Stimulated activated naive CD8-positive, alpha-beta T cell treated with anti-CD3 and anti-CD28 coated beads, Interleukin-15, Interleukin-2, amounts not matched to agents 100 ng/mL and 50 ng/mL, for 24 hours (primary cell): ENCODE results near the gene EXOC7.

ENCODE experiments used
- H3K27ac Mint-ChIP-seq: one replicate; pipeline ENCODE4 v1.8.0; 2021; ENCODE audit warnings: mild to moderate bottlenecking, mixed read lengths
- H3K27me3 Mint-ChIP-seq: one replicate; pipeline ENCODE4 v1.8.0; 2021; ENCODE audit warnings: mixed read lengths
- H3K36me3 Mint-ChIP-seq: one replicate; pipeline ENCODE4 v1.8.0; 2021; ENCODE audit warnings: low read depth, mixed read lengths
- H3K4me1 Mint-ChIP-seq: one replicate; pipeline ENCODE4 v1.8.0; 2021; ENCODE audit warnings: low read depth, mixed read lengths
- H3K4me3 Mint-ChIP-seq: one replicate; pipeline ENCODE4 v1.8.0; 2021; ENCODE audit warnings: mild to moderate bottlenecking, mixed read lengths
- H3K9me3 Mint-ChIP-seq: one replicate; pipeline ENCODE4 v1.8.0; 2021; ENCODE audit warnings: mixed read lengths

The EXOC7 gene

GRCh38 chr17:76141212-76142038, 37.8 kb upstream of the EXOC7 start, which contains the start of gene FOXJ1:
Gene FOXJ1 (minus strand): TSS chr17:76141245. CDS start chr17:76140395, 850 bp downstream.
- H3K27ac Mint-ChIP-seq, result no peak within 1 kb of the TSS
- no peaks in the 10 kb centered on the region for H3K9me3 Mint-ChIP-seq
- H3K4me3 Mint-ChIP-seq, result peak within 1 kb of the TSS; percentile 77
- H3K36me3 Mint-ChIP-seq, result no peaks in the 10 kb centered on the region
- peaks cover 58% of the 10 kb centered on the region for H3K4me1 Mint-ChIP-seq
- H3K27me3 Mint-ChIP-seq, result peaks cover 3% of the 10 kb centered on the region

DNA sequence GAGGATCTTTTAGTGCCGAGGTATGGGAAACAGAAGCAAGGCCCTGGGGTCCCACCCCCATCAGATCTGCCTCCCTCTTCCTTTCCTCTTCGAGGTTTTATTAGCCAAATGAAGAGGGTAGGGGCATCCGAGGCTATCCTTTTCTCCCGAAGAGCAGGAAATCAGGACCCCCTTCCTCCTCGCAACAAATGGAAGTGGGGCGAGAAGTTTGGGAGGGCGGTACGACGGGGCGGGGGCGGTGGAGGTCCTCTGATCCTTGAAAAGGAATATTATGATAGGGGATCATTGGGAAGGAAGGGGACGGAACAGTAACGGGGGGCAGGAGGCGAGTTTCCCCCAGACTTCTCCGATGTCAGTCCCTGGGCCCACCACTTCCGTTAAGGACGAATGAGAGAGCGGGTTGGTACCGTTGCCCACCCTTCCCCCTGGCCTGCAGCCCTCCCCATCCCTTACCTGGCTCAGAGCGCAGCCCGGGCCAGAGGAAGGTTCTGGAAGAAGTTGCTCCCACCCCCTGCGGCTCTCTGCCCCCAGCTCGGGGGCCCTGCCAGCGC, 37.1 kb upstream of the EXOC7 start:
- Mint-ChIP-seq H3K4me1 (peaks cover 54% of the 10 kb centered on the region), H3K4me3 (peak overlapping the region; percentile 77), H3K27me3 (peaks cover 3% of the 10 kb centered on the region), H3K27ac (no peak overlapping the region), H3K36me3 (no peaks in the 10 kb centered on the region), H3K9me3 (no peaks in the 10 kb centered on the region)

DNA sequence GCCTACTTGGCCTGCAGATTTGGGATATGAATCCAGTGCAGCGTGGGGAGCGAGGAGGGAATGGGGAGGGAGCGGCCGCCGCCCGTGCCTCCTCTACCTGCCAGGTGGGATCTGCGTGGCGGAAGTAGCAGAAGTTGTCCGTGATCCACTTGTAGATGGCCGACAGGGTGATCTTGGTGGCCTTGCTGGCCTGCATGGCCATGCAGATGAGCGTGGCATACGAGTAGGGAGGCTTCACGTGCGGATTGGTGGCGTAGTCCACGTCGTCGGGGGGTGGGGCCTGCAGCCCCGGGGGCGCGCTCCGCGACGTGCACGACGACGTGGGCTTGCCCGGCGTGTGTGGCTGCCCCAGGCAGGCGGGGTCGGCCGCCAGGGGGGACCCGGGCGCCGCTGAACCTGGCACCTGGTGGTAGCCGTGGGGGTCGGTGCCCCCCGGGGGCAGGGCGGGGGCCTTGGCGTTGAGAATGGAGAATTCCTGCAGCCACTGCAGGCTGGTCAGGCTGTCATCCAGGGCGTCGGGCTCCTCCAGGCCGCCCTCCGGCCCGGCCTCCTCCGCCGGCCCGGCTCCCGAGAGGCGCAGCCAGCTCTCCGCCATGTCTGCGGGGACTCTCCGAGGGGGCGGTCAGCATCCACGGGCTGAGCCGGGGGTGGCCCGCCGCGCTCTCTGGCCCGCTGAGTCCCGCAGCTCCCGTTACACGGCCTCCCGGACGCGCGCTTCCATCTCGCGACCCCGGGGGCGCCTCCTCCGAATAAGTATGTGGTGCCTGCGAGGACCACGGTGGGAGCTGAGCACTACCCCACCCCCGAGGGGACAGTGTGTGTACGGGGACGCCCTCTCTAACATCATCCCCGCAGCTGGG, 36.4 kb upstream of the EXOC7 start:
- Mint-ChIP-seq H3K4me3 (peak overlapping the region; percentile 77), H3K27ac (no peak overlapping the region), H3K9me3 (no peaks in the 10 kb centered on the region), H3K36me3 (no peaks in the 10 kb centered on the region), H3K4me1 (peaks cover 53% of the 10 kb centered on the region), H3K27me3 (peaks cover 3% of the 10 kb centered on the region)

- Mint-ChIP-seq H3K27ac (no peak overlapping the region), H3K27me3 (peaks cover 3% of the 10 kb centered on the region), H3K9me3 (no peaks in the 10 kb centered on the region), H3K36me3 (no peaks in the 10 kb centered on the region), H3K4me1 (peaks cover 50% of the 10 kb centered on the region), H3K4me3 (peak overlapping the region; percentile 66)
These were observed 35.5 kb upstream of the EXOC7 start for GRCh38 chr17:76138896-76139752.

- H3K4me3 Mint-ChIP-seq, result no peak overlapping the region
- H3K4me1 Mint-ChIP-seq, result peaks cover 49% of the 10 kb centered on the region
- no peaks in the 10 kb centered on the region for H3K36me3 Mint-ChIP-seq
- H3K9me3 Mint-ChIP-seq, result no peaks in the 10 kb centered on the region
- peaks cover 3% of the 10 kb centered on the region for H3K27me3 Mint-ChIP-seq
- H3K27ac Mint-ChIP-seq, result no peak overlapping the region
These were observed 34.8 kb upstream of the EXOC7 start for GRCh38 chr17:76138234-76138895.

GRCh38 chr17:76137351-76138233, 34.0 kb upstream of the EXOC7 start:
- peaks cover 3% of the 10 kb centered on the region for H3K27me3 Mint-ChIP-seq
- no peak overlapping the region for H3K27ac Mint-ChIP-seq
- no peaks in the 10 kb centered on the region for H3K36me3 Mint-ChIP-seq
- no peak overlapping the region for H3K4me3 Mint-ChIP-seq
- no peaks in the 10 kb centered on the region for H3K9me3 Mint-ChIP-seq
- H3K4me1 Mint-ChIP-seq, result peaks cover 43% of the 10 kb centered on the region

DNA sequence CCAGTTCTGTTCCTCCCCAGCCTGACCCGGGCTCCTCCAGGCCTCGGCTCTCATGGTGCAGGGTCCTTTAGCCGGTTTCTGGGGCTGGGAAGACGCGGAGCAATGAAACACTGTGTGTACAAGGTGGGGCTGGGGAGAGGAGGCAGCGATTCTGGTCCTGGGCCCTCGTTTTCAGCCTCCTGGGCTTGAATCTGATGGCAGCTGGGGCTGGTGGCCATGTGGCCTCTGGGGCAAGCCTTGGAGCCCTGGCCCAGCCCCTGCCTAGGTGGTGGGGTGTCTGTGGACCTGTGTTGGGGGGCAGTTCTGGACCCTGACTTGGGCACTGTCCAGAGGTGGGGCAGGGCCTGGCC, 33.4 kb upstream of the EXOC7 start:
- no peak overlapping the region for H3K4me3 Mint-ChIP-seq
- no peaks in the 10 kb centered on the region for H3K36me3 Mint-ChIP-seq
- H3K27ac Mint-ChIP-seq, result no peak overlapping the region
- H3K9me3 Mint-ChIP-seq, result no peaks in the 10 kb centered on the region
- H3K4me1 Mint-ChIP-seq, result peaks cover 37% of the 10 kb centered on the region
- peaks cover 3% of the 10 kb centered on the region for H3K27me3 Mint-ChIP-seq

GRCh38 chr17:76136276-76137000, 32.9 kb upstream of the EXOC7 start:
- Mint-ChIP-seq H3K4me1 (peaks cover 31% of the 10 kb centered on the region), H3K4me3 (no peak overlapping the region), H3K27ac (no peak overlapping the region), H3K9me3 (no peaks in the 10 kb centered on the region), H3K36me3 (no peaks in the 10 kb centered on the region), H3K27me3 (peaks cover 3% of the 10 kb centered on the region)

GRCh38 chr17:76135810-76136188, 32.2 kb upstream of the EXOC7 start:
- no peak overlapping the region for H3K4me3 Mint-ChIP-seq

GRCh38 chr17:76134911-76135809, 31.6 kb upstream of the EXOC7 start:
- H3K27ac Mint-ChIP-seq, result peak overlapping the region; percentile 27
- no peak overlapping the region for H3K4me3 Mint-ChIP-seq
- H3K27me3 Mint-ChIP-seq, result peaks cover 3% of the 10 kb centered on the region
- no peaks in the 10 kb centered on the region for H3K36me3 Mint-ChIP-seq
- H3K9me3 Mint-ChIP-seq, result no peaks in the 10 kb centered on the region
- peaks cover 23% of the 10 kb centered on the region for H3K4me1 Mint-ChIP-seq

More at GRCh38 chr17:76135810-76136188, 32.2 kb upstream of the EXOC7 start:
- Mint-ChIP-seq H3K36me3 (no peaks in the 10 kb centered on the region), H3K27ac (no peak overlapping the region), H3K9me3 (no peaks in the 10 kb centered on the region), H3K27me3 (peaks cover 3% of the 10 kb centered on the region), H3K4me1 (peaks cover 27% of the 10 kb centered on the region)

DNA sequence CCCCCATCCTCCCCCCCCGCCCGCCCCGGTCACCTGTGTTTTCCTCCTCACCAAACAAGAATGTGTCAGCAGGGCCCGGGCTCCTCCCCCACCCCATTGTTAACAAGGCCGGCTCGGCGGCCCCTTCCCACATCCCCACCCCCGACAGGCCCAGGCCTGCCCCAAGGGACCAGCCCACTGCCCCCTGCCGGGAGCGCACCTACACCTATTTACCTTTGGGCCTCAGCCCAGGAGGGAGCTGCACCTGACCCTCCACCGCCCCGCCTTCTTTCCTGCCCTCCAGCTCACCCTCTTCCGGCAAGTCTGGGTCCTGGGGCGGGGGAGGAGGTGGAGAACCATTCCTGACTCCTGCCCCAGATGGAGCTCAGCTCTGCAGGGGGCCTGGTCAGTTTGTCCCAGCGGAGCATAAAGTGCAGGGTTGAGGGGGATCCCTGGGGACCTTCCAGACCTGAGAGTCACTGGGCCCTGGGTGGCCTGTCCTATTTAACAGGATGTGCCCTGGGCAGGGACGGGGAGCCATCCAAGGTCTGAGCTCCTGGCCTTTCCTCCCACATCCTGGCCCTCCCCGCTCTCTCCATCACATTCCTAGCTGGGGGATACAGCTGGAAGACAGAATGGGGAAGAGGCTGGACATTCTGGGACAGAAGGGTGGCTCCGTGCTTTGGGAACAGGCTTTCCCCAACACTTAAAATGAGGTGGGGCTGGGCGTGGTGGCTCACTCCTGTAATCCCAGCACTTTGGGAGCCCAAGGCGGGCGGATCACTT, 29.2 kb upstream of the EXOC7 start:
- no peak overlapping the region for H3K4me3 Mint-ChIP-seq
- H3K4me1 Mint-ChIP-seq, result peaks cover 23% of the 10 kb centered on the region
- no peaks in the 10 kb centered on the region for H3K9me3 Mint-ChIP-seq
- H3K36me3 Mint-ChIP-seq, result no peaks in the 10 kb centered on the region
- no peaks in the 10 kb centered on the region for H3K27me3 Mint-ChIP-seq
- no peak overlapping the region for H3K27ac Mint-ChIP-seq
